ENCODE data around the gene PTPA.

DNA sequence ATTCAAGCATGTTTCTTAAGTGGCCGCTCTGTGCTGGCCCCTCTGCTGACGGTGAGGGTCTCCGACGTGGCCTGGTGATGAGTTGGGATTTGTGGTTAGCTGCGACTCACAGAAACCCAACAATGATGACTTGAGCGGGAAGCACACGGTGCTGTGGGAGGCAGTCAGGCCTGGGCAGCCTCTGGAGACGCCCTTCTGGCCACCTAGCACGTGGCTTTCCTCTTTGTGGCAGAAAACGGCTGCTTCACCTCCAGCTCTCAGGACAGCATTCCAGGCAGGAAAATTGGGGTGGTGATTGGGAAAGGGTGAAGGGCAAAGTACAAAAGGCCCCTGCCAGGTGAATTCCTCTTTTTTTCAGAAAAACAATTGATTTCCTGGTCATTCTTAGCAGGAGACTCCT lies 84.4 kb downstream of the PTPA start:
- TF ChIP-seq, protein P1, sequence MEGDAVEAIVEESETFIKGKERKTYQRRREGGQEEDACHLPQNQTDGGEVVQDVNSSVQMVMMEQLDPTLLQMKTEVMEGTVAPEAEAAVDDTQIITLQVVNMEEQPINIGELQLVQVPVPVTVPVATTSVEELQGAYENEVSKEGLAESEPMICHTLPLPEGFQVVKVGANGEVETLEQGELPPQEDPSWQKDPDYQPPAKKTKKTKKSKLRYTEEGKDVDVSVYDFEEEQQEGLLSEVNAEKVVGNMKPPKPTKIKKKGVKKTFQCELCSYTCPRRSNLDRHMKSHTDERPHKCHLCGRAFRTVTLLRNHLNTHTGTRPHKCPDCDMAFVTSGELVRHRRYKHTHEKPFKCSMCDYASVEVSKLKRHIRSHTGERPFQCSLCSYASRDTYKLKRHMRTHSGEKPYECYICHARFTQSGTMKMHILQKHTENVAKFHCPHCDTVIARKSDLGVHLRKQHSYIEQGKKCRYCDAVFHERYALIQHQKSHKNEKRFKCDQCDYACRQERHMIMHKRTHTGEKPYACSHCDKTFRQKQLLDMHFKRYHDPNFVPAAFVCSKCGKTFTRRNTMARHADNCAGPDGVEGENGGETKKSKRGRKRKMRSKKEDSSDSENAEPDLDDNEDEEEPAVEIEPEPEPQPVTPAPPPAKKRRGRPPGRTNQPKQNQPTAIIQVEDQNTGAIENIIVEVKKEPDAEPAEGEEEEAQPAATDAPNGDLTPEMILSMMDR (IDR thresholded peaks at IDR 0.05; ENCODE audit: low read depth, low read length): no peak
- no peak for TF ChIP-seq EZH2phosphoT487 (IDR thresholded peaks at IDR 0.05; ENCODE audit: low read depth)
